ENCODE results near the gene ARID4B. TPM values are rescaled to one million over a fixed set of nuclear protein-coding genes. Genes with fewer than 3 reads are reported as not detected.
A peak's percentile ranks its signal among the peaks of the same experiment; 100 is the strongest.

ARID4B gene
- total RNA-seq, 4 donors from 2014 or later: 11.5 to 18.8 (median 16.5) TPM

GRCh38 chr1:235292790-235293189, 35.2 kb downstream of the ARID4B start:
- peak overlapping the region in 1 of 4 donors; percentile 4 for H3K27ac ChIP-seq
- no peaks in the 10 kb centered on the region for H3K36me3 ChIP-seq
- no peak for DNase-seq
- TF ChIP-seq POLR2A (IDR thresholded peaks at IDR 0.05): no peak
- no peak for TF ChIP-seq CTCF (IDR thresholded peaks at IDR 0.05 in 4 of 5, conservative IDR thresholded peaks at IDR 0.05 in 1 of 5)
- no peaks in the 10 kb centered on the region for H3K27me3 ChIP-seq
- no peak for ATAC-seq
- in situ Hi-C loops (cut with MboI; ENCODE audit: low sequenced_read_pairs in 4 of 4) (no loop called here), intact Hi-C loops (cut with DNase I; ENCODE audit: low total_unique reads) (no loop called here)
- no peak overlapping the region for H3K4me3 ChIP-seq
- H3K9me3 ChIP-seq: no peaks in the 10 kb centered on the region
- H3K4me1 ChIP-seq: peaks cover 48 to 68% of the 10 kb centered on the region in 2 donors

GRCh38 chr1:235291599-235292091, 36.3 kb downstream of the ARID4B start:
- Histone ChIP-seq H3K4me3 (no peak overlapping the region), H3K4me1 (peaks cover 54 to 76% of the 10 kb centered on the region in 2 donors), H3K9me3 (no peaks in the 10 kb centered on the region), H3K27ac (peak overlapping the region in 3 of 4 donors; percentile 7 to 35 (median 29)), H3K27me3 (no peaks in the 10 kb centered on the region), H3K36me3 (no peaks in the 10 kb centered on the region)
- ATAC-seq (no peak), DNase-seq (no peak)
- in situ Hi-C loops (cut with MboI; ENCODE audit: low sequenced_read_pairs in 4 of 4): no loop called here
- TF ChIP-seq CTCF (IDR thresholded peaks at IDR 0.05 in 4 of 5, conservative IDR thresholded peaks at IDR 0.05 in 1 of 5) (no peak), POLR2A (IDR thresholded peaks at IDR 0.05) (no peak)
- intact Hi-C loops (cut with DNase I; ENCODE audit: low total_unique reads): no loop called here

- Histone ChIP-seq H3K27ac (peak overlapping the region in 3 of 4 donors; percentile 10 to 39 (median 29)), H3K9me3 (no peaks in the 10 kb centered on the region), H3K27me3 (no peaks in the 10 kb centered on the region), H3K36me3 (no peaks in the 10 kb centered on the region), H3K4me1 (peaks cover 52 to 71% of the 10 kb centered on the region in 2 donors), H3K4me3 (no peak overlapping the region)
- in situ Hi-C loops (cut with MboI; ENCODE audit: low sequenced_read_pairs in 4 of 4): no loop called here
- intact Hi-C loops (cut with DNase I; ENCODE audit: low total_unique reads): no loop called here
- TF ChIP-seq POLR2A (IDR thresholded peaks at IDR 0.05) (no peak), CTCF (IDR thresholded peaks at IDR 0.05 in 4 of 5, conservative IDR thresholded peaks at IDR 0.05 in 1 of 5) (no peak)
- ATAC-seq (no peak), DNase-seq (no peak)
Observed at GRCh38 chr1:235290740-235291502, 37.1 kb downstream of the ARID4B start.

GRCh38 chr1:235289859-235290739, 37.9 kb downstream of the ARID4B start:
- DNase-seq: no peak
- TF ChIP-seq CTCF (IDR thresholded peaks at IDR 0.05 in 4 of 5, conservative IDR thresholded peaks at IDR 0.05 in 1 of 5): no peak
- no peak for TF ChIP-seq POLR2A (IDR thresholded peaks at IDR 0.05)
- Histone ChIP-seq H3K27me3 (no peaks in the 10 kb centered on the region), H3K9me3 (no peaks in the 10 kb centered on the region), H3K27ac (peak overlapping the region in 2 of 4 donors; percentile 14 to 19), H3K4me1 (peaks cover 49 to 65% of the 10 kb centered on the region in 2 donors), H3K36me3 (no peaks in the 10 kb centered on the region), H3K4me3 (no peak overlapping the region)
- no peak for ATAC-seq
- intact Hi-C loops (cut with DNase I; ENCODE audit: low total_unique reads) (no loop called here), in situ Hi-C loops (cut with MboI; ENCODE audit: low sequenced_read_pairs in 4 of 4) (no loop called here)
